ENCODE results near the gene CSNK1G3.
A peak's percentile ranks its signal among the peaks of the same experiment; 100 is the strongest.
"Not testable (repeated sequence)": the region's sequence is repeated elsewhere in the genome, so short reads cannot be mapped to it uniquely, and the experiment has no call there.

CSNK1G3 gene

GRCh38 chr5:123561230-123561629 lies 49.3 kb downstream of the CSNK1G3 start:
- FAIRE-seq, result no peak

GRCh38 chr5:123571927-123572326 lies 60.0 kb downstream of the CSNK1G3 start:
- no peak for FAIRE-seq

GRCh38 chr5:123578390-123578789 lies 66.4 kb downstream of the CSNK1G3 start:
- peak; percentile 53 for FAIRE-seq

- no peak for FAIRE-seq
These were observed 67.4 kb downstream of the CSNK1G3 start for GRCh38 chr5:123579410-123579809.

- no peak for FAIRE-seq
These were observed 70.7 kb downstream of the CSNK1G3 start for GRCh38 chr5:123582550-123583285.

GRCh38 chr5:123585871-123586270 lies 73.9 kb downstream of the CSNK1G3 start:
- FAIRE-seq, result no peak

GRCh38 chr5:123594434-123594833 lies 82.5 kb downstream of the CSNK1G3 start:
- no peak for FAIRE-seq

- FAIRE-seq, result no peak
These were observed 85.0 kb downstream of the CSNK1G3 start for GRCh38 chr5:123597018-123597417.

- FAIRE-seq, result no peak
These were observed 86.2 kb downstream of the CSNK1G3 start for GRCh38 chr5:123598028-123598689.

- FAIRE-seq, result no peak
These were observed 87.2 kb downstream of the CSNK1G3 start for GRCh38 chr5:123599171-123599570.

GRCh38 chr5:123601610-123602009 lies 89.6 kb downstream of the CSNK1G3 start:
- no peak for FAIRE-seq

GRCh38 chr5:123605822-123606221 lies 93.8 kb downstream of the CSNK1G3 start:
- no peak for FAIRE-seq

GRCh38 chr5:123610209-123610608 lies 98.2 kb downstream of the CSNK1G3 start:
- no peak for FAIRE-seq

- FAIRE-seq, result peak; percentile 96
These were observed 98.9 kb downstream of the CSNK1G3 start for GRCh38 chr5:123610665-123611405.

- FAIRE-seq, result no peak
These were observed 99.4 kb downstream of the CSNK1G3 start for GRCh38 chr5:123611406-123611709.

- FAIRE-seq, result no peak
These were observed 105.6 kb downstream of the CSNK1G3 start for GRCh38 chr5:123617561-123617960.

- FAIRE-seq, result no peak
These were observed 114.1 kb downstream of the CSNK1G3 start for GRCh38 chr5:123626051-123626450.

GRCh38 chr5:123628860-123629544 lies 117.0 kb downstream of the CSNK1G3 start:
- FAIRE-seq, result no peak

- FAIRE-seq, result no peak
These were observed 124.0 kb downstream of the CSNK1G3 start for GRCh38 chr5:123636006-123636405.

GRCh38 chr5:123637028-123637427 lies 125.1 kb downstream of the CSNK1G3 start:
- FAIRE-seq, result not testable (repeated sequence)

- FAIRE-seq, result no peak
These were observed 127.3 kb downstream of the CSNK1G3 start for GRCh38 chr5:123639244-123639643.

GRCh38 chr5:123645024-123645603 lies 133.1 kb downstream of the CSNK1G3 start:
- no peak for FAIRE-seq

GRCh38 chr5:123647066-123647465 lies 135.1 kb downstream of the CSNK1G3 start:
- FAIRE-seq, result no peak

All from G401.6 (cell line).